Ectodermal cell (in vitro differentiated cells): ENCODE measurements around the gene DNAH11. TPM values are rescaled to one million over a fixed set of nuclear protein-coding genes. Genes with fewer than 3 reads are reported as not detected.

ENCODE experiments used
- H3K27ac ChIP-seq: 2 replicates; pipeline ENCODE4 v1.7.0; 2013; ENCODE audit warnings: mild to moderate bottlenecking, low read depth, low read length; ENCODE audit not compliant: insufficient read depth, poor library complexity, severe bottlenecking
- H3K27me3 ChIP-seq: 2 replicates; pipeline ENCODE4 v1.7.0; 2013; ENCODE audit warnings: mild to moderate bottlenecking, low read length; ENCODE audit not compliant: insufficient read depth, control insufficient read depth, poor library complexity, severe bottlenecking
- H3K36me3 ChIP-seq: one replicate; pipeline ENCODE4 v1.7.0; 2013; ENCODE audit warnings: low read length; ENCODE audit not compliant: control insufficient read depth, insufficient read depth
- H3K4me1 ChIP-seq: one replicate; pipeline ENCODE4 v1.7.0; 2013; ENCODE audit warnings: low read length; ENCODE audit not compliant: control insufficient read depth, insufficient read depth
- H3K4me3 ChIP-seq: 2 replicates; pipeline ENCODE4 v1.7.0; 2013; ENCODE audit warnings: low read depth, low read length, control low read depth; ENCODE audit not compliant: insufficient read depth
- H3K9me3 ChIP-seq: 2 replicates; pipeline ENCODE4 v1.7.0; 2013; ENCODE audit warnings: mild to moderate bottlenecking, low read length, moderate library complexity; ENCODE audit not compliant: control insufficient read depth
- WGBS, 2 experiments: methylation state at CpG; one replicate each; pipeline ENCODE4 v1.1.7; 2013; ENCODE audit warnings: missing lambda C conversion rate in 2 of 2; 5-methylcytosine and 5-hydroxymethylcytosine counted together
- polyA plus RNA-seq, 4 experiments: library from polyadenylated mRNA; stranded (reverse); fragments of 50-300 nt; gene quantifications; one replicate each; pipeline ENCODE4 v1.2.3, GENCODE V29; 2013

The DNAH11 gene, protein sequence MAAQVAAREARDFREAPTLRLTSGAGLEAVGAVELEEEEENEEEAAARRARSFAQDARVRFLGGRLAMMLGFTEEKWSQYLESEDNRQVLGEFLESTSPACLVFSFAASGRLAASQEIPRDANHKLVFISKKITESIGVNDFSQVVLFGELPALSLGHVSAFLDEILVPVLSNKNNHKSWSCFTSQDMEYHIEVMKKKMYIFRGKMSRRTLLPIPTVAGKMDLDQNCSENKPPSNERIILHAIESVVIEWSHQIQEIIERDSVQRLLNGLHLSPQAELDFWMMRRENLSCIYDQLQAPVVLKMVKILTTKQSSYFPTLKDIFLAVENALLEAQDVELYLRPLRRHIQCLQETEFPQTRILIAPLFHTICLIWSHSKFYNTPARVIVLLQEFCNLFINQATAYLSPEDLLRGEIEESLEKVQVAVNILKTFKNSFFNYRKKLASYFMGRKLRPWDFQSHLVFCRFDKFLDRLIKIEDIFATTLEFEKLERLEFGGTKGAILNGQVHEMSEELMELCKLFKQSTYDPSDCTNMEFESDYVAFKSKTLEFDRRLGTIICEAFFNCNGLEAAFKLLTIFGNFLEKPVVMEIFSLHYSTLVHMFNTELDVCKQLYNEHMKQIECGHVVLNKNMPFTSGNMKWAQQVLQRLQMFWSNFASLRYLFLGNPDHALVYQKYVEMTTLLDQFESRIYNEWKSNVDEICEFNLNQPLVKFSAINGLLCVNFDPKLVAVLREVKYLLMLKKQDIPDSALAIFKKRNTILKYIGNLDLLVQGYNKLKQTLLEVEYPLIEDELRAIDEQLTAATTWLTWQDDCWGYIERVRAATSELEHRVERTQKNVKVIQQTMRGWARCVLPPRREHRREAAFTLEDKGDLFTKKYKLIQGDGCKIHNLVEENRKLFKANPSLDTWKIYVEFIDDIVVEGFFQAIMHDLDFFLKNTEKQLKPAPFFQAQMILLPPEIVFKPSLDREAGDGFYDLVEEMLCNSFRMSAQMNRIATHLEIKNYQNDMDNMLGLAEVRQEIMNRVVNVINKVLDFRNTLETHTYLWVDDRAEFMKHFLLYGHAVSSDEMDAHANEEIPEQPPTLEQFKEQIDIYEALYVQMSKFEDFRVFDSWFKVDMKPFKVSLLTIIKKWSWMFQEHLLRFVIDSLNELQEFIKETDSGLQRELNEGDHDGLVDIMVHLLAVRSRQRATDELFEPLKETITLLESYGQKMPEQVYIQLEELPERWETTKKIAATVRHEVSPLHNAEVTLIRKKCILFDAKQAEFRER (N-terminal part only)
- 0.04 TPM for polyA plus RNA-seq (2013, experiment 1 of 4)
- polyA plus RNA-seq (2013, experiment 2 of 4) = 0.09 TPM
- polyA plus RNA-seq (2013, experiment 3 of 4) = 0.16 TPM
- 0.24 TPM for polyA plus RNA-seq (2013, experiment 4 of 4)

DNA sequence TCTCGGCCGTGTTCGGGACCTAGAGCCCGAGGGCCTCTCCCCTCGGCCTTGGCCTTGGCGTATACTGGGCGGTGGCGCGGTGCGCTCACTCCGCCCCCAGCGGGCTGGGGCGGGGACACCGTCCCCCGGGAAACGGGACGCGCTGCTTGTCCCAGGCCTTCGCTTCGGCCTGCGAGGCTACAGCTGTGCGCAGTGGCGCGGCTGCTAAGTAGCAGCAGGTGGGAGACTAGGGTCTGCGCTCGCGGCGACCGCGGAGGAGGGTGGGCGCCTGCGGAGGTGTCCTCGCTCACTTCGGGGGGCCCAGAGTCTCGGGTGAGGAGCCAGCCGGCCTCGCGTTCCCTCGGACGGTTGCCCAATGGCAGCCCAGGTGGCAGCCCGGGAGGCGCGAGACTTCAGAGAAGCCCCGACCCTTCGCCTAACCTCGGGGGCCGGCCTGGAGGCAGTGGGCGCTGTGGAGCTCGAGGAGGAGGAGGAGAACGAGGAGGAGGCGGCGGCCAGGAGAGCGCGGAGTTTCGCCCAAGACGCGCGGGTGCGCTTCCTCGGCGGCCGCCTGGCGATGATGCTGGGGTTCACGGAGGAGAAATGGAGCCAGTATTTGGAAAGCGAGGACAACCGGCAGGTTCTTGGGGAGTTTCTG, at the start of gene DNAH11:
Gene DNAH11, plus strand, starts transcription at position 149 of the 637 bp plus-strand sequence. Its CDS starts 207 bp downstream, at position 356.
- H3K9me3 ChIP-seq = no peaks in the 10 kb centered on the region
- H3K4me3 ChIP-seq = peak within 1 kb of the TSS; percentile 40
- H3K4me1 ChIP-seq = peaks cover 5% of the 10 kb centered on the region
- H3K27ac ChIP-seq = no peak within 1 kb of the TSS
- no peaks in the 10 kb centered on the region for H3K36me3 ChIP-seq
- H3K27me3 ChIP-seq = peaks cover 45% of the 10 kb centered on the region
- 0 to 1% methylated on average over 66 of the region's 66 CpGs for WGBS, 2 experiments

DNA sequence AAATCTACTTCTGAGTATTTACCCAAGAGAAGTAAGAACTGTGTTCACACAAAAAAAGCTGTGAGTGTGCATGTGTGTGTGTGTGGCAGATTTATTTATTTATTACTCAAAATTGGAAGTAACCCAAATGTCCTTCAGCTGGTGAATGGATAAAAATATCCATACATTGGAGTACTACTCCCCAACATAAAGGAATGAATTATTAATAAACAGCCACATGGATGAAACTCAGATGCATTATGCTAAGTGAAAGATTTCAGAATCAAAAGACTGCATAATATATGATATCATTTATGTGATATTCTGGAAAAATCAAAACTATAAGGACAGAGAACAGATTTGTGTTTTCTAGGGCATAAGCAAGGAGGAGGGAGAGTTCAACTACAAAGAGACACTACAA, 47.1 kb upstream of the DNAH11 start:
- Histone ChIP-seq H3K27me3 (no peaks in the 10 kb centered on the region), H3K4me1 (no peaks in the 10 kb centered on the region), H3K4me3 (no peak overlapping the region), H3K9me3 (peaks cover 9% of the 10 kb centered on the region), H3K36me3 (peaks cover 9% of the 10 kb centered on the region), H3K27ac (no peak overlapping the region)

DNA sequence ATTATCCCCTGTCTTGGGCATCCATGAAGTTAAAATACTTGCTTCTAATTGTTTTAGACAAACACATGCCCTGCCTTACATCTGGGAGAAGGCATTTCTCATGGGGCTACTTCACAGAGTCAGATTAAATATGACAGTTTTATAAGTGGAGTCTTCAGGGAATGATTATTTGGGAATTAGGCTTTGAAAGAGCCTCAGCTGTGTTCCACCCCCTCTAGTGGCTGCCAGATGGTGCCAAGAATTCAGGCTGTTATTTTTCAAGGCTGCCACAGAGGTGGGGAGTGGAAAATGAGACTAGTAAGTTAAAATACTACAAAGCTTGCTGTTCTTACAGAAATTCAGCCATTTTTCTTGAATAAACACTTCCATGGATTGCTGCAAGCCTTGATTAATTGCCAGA, 45.8 kb upstream of the DNAH11 start:
- no peaks in the 10 kb centered on the region for H3K4me1 ChIP-seq

DNA sequence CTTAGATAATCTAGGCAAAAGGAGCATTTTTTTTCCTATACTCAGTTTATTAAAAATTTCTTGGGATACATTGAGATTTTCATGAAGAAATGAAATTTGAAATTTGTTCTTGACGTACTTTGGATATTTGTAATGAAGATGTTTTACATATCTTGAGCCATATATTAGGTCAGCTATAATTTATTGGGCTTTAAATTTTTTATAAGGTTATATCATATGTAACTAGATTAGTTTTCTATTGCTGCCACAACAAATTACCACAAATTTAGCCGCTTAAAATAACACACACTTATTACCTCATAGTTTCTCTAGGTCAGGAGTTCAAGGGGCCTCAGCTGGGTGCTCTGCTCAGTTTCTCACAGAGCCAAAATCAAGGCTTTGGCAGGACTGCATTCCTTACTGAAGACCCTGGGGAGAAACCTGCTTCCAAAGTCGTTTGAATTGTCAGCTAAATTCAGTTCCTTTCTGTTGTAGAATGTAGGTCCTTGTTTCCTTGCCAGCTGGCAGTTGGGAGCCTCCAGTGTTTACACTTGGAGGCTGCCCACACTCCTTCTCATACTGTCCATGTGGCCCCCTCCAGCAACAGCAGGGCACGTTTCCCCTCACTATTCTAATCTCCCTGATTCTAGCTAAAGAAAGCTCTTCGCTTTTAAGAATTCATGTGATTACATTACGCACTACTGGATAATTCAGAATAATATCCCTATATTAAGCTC, 42.6 kb upstream of the DNAH11 start:
- Histone ChIP-seq H3K4me3 (no peak overlapping the region), H3K4me1 (no peaks in the 10 kb centered on the region), H3K27me3 (no peaks in the 10 kb centered on the region), H3K36me3 (peaks cover 16% of the 10 kb centered on the region), H3K9me3 (peaks cover 9% of the 10 kb centered on the region), H3K27ac (no peak overlapping the region)
- WGBS, 2 experiments = 84 to 85% methylated on average over 5 to 6 of the region's 6 CpGs

More for the DNA sequence above, 45.8 kb upstream of the DNAH11 start:
- Histone ChIP-seq H3K36me3 (peaks cover 8% of the 10 kb centered on the region), H3K9me3 (peaks cover 9% of the 10 kb centered on the region), H3K4me3 (no peak overlapping the region), H3K27ac (no peak overlapping the region), H3K27me3 (no peaks in the 10 kb centered on the region)

DNA sequence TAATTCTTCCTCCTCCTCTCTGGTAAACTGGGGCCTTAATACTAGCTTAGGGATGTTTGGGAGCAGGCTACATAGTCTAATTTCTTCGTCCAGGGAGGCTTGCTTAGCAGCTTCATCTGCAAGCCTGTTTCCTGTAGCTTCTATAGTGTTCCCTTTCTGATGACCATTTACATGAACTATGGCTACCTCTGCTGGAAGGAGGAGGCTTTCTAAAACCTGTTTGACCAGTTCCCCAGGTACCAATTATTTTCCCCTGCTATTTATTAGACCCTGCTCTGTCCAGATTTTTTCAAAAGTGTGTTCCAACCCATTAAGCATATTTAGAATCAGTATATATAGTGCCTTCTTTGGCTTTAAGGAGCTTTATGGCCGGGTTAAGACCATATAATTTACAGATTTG, 38.8 kb upstream of the DNAH11 start:
- Histone ChIP-seq H3K27me3 (no peaks in the 10 kb centered on the region), H3K27ac (no peak overlapping the region), H3K36me3 (peaks cover 10% of the 10 kb centered on the region), H3K4me1 (no peaks in the 10 kb centered on the region), H3K9me3 (no peaks in the 10 kb centered on the region), H3K4me3 (no peak overlapping the region)
- 91 to 96% methylated on average over 1 to 2 of the region's 2 CpGs for WGBS, 2 experiments

DNA sequence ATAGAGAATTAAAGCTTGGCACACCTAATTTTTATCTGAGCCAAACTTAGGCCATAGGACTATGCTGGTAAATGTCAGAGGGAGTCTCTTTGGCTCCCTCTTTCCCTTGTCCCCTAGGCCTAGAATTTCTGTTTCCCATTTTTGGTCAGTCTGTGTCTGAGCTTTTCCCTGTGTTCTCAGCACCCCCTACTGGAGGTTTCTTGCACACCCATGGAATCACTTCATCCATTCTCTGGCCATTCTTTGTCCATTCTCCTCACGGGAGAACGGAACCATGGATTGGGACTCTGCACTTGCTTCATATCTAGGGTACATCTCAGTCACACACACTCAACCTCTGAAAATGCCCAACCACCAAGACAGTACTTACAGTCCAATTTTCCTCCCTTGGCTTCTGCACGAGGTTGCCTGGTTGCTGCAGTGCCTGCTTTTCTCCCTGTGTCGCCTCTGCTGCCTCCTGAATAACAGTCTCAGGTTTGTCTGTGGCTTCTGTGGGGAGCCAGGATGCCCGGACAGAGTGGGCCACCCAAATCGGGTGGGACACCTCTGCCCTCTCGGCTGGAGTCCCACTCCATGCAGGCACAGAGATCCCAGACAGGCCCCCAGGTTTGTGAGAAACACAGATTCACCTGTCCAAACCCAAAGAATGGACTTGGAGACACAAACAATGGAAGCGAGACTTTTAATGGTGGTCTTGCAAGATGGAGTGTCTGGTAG, 35.1 kb upstream of the DNAH11 start:
- no peaks in the 10 kb centered on the region for H3K9me3 ChIP-seq
- H3K27me3 ChIP-seq = no peaks in the 10 kb centered on the region
- 90% methylated on average over 8 of the region's 8 CpGs for WGBS, 2 experiments
- no peaks in the 10 kb centered on the region for H3K4me1 ChIP-seq
- H3K27ac ChIP-seq = no peak overlapping the region
- H3K36me3 ChIP-seq = peaks cover 3% of the 10 kb centered on the region
- no peak overlapping the region for H3K4me3 ChIP-seq

DNA sequence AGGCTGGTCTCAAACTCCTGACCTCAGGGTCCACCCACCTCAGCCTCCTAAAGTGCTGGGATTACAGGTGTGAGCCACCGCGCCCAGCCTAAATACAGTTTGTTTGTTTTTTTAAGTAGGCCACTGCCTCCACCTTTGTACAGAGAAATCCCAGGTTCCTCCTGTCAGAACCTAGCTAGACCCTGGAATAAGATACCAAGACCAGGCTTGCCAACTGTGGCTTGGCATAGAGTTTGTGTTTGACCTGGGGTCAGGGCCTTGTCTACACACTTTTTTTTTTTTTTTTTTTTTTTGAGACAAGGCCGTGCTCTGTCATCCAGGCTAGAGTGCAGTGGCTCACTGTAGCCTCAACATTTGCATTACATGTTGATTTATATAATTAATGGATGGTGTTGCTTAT, 34.3 kb upstream of the DNAH11 start:
- no peaks in the 10 kb centered on the region for H3K9me3 ChIP-seq
- no peaks in the 10 kb centered on the region for H3K27me3 ChIP-seq
- WGBS, 2 experiments = 83 to 93% methylated on average over 2 of the region's 3 CpGs
- H3K27ac ChIP-seq = no peak overlapping the region
- H3K4me3 ChIP-seq = no peak overlapping the region
- H3K36me3 ChIP-seq = peaks cover 3% of the 10 kb centered on the region
- no peaks in the 10 kb centered on the region for H3K4me1 ChIP-seq

DNA sequence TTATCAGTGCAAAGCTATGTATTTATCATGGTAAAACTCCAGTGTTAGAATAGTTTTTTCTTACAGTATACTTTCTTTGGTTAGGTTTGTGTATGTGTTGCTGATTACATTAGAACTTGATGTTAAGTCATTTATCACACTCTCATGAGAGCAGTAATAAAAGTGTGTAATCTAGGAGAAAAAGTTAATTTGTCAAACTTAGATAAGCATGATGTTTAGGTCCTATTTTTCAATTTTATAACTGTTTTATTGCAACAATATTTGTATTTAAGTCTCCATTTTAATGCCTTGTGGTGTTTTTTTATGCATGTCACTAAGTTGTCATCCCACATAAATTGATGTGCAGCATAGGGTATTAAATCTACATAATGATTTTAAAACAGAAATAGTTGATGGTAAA, 28.8 kb upstream of the DNAH11 start:
- no peak overlapping the region for H3K4me3 ChIP-seq
- H3K4me1 ChIP-seq = no peaks in the 10 kb centered on the region
- no peaks in the 10 kb centered on the region for H3K36me3 ChIP-seq
- H3K27ac ChIP-seq = no peak overlapping the region
- H3K27me3 ChIP-seq = no peaks in the 10 kb centered on the region
- H3K9me3 ChIP-seq = no peaks in the 10 kb centered on the region

DNA sequence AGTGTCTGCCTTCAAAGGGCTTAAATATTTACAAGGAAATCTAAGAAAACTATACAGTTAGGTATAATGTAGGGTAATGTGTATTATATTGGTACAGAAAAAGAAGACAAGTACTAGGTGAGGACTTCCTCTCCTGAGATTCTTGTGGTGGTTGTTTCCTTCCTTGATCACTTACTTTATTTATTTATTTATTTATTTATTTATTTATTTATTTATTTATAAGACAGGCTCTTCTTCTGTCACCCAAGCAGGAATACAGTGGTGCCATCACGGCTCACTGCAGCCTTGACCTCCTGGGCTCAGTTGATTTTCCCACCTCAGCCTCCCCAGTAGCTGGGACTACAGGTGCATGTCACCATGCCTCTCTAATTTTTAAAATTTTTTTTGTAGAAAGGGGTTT, 18.2 kb upstream of the DNAH11 start:
- H3K4me1 ChIP-seq = no peaks in the 10 kb centered on the region
- no peak overlapping the region for H3K27ac ChIP-seq
- H3K27me3 ChIP-seq = no peaks in the 10 kb centered on the region
- no peaks in the 10 kb centered on the region for H3K36me3 ChIP-seq
- H3K9me3 ChIP-seq = no peaks in the 10 kb centered on the region
- WGBS, 2 experiments = 89 to 95% methylated on average over 1 of the region's 1 CpG
- no peak overlapping the region for H3K4me3 ChIP-seq
